Natural killer cell (primary cell): Measurements from ENCODE around the gene HOOK1. TPM values are rescaled to one million over a fixed set of nuclear protein-coding genes. Genes with fewer than 3 reads are reported as not detected.
"Not testable (repeated sequence)": the region's sequence is repeated elsewhere in the genome, so short reads cannot be mapped to it uniquely, and the experiment has no call there.

Experiments used
- ATAC-seq, 3 donors: fragments of 150-1000 bp in 2 of 3; fragments of 200-7000 bp in 1 of 3; cut with Tn5 transposase; 1 replicate in 1 of 3; 2 replicates in 2 of 3; pipeline ENCODE4 v1.10.0; 2021; ENCODE audit warnings: mild to moderate bottlenecking in 2 of 3, moderate library complexity in 2 of 3
- DNase-seq, 2 donors: peaks; one replicate each; pipeline versions ENCODE4 v3.0.0 to v3.0.0-alpha.2; 2013 to 2021; ENCODE audit warnings: mixed read lengths in 1 of 2
- H3K27ac ChIP-seq: one replicate; pipeline ENCODE4 v1.5.1; 2013; ENCODE audit warnings: mild to moderate bottlenecking, low read length
- H3K27me3 ChIP-seq: one replicate; pipeline ENCODE4 v1.6.1; 2013; ENCODE audit warnings: low read length; ENCODE audit not compliant: control insufficient read depth, insufficient read depth
- H3K36me3 ChIP-seq: one replicate; pipeline ENCODE4 v1.6.1; 2013; ENCODE audit warnings: low read length; ENCODE audit not compliant: control insufficient read depth, insufficient read depth
- H3K4me1 ChIP-seq: one replicate; pipeline ENCODE4 v1.6.1; 2013; ENCODE audit warnings: low read length; ENCODE audit not compliant: control insufficient read depth, insufficient read depth
- H3K4me3 ChIP-seq: one replicate; pipeline ENCODE4 v1.5.1; 2013; ENCODE audit warnings: low read length
- H3K9me3 ChIP-seq: one replicate; pipeline ENCODE4 v1.6.1; 2013; ENCODE audit warnings: low read length; ENCODE audit not compliant: control insufficient read depth, insufficient read depth
- H3K27ac Mint-ChIP-seq, 2 donors: one replicate each; pipeline ENCODE4 v1.8.0; 2022; ENCODE audit warnings: mild to moderate bottlenecking in 2 of 2, mixed read lengths in 2 of 2, moderate library complexity in 1 of 2
- H3K27me3 Mint-ChIP-seq, 2 donors: one replicate each; pipeline ENCODE4 v1.8.0; 2022; ENCODE audit warnings: low read depth in 2 of 2, mixed read lengths in 2 of 2
- H3K36me3 Mint-ChIP-seq: one replicate; pipeline ENCODE4 v1.8.0; 2022; ENCODE audit warnings: mixed read lengths
- H3K4me1 Mint-ChIP-seq, 2 donors: one replicate each; pipeline ENCODE4 v1.8.0; 2022; ENCODE audit warnings: mixed read lengths in 2 of 2
- H3K4me3 Mint-ChIP-seq: one replicate; pipeline ENCODE4 v1.8.0; 2022; ENCODE audit warnings: mild to moderate bottlenecking, moderate library complexity, mixed read lengths
- H3K9me3 Mint-ChIP-seq, 2 donors: one replicate each; pipeline ENCODE4 v1.8.0; 2022; ENCODE audit warnings: mixed read lengths in 2 of 2
- whole genome bisulfite sequencing: methylation state at CpG from one replicate; pipeline ENCODE4 v1.1.7; 2013; ENCODE audit warnings: missing lambda C conversion rate; ENCODE audit not compliant: insufficient coverage; 5-methylcytosine and 5-hydroxymethylcytosine counted together
- intact Hi-C: fragments of 100-400 bp; cut with micrococcal nuclease; formaldehyde crosslinking; loops from one replicate; pipeline ENCODE4 v1.14.2; 2022
- total RNA-seq, 4 donors: library from RNA; stranded (reverse); fragments of 120-200 nt in 1 of 4; gene quantifications; one replicate each; pipeline versions ENCODE4 v1.2.3 to v1.2.4, GENCODE V29; 2013 to 2022
- TF ChIP-seq, protein P1 (sequence below): fragments of 200-600 bp; IDR thresholded peaks from one replicate; pipeline ENCODE4 v1.8.0; 2022; ENCODE audit warnings: antibody characterized with exemption

HOOK1 gene
- total RNA-seq, 3 donors from 2014 or later (not counting 1 experiment from before 2014, with no cell fraction given) = 2.6 to 3.9 (median 2.7) TPM

DNA sequence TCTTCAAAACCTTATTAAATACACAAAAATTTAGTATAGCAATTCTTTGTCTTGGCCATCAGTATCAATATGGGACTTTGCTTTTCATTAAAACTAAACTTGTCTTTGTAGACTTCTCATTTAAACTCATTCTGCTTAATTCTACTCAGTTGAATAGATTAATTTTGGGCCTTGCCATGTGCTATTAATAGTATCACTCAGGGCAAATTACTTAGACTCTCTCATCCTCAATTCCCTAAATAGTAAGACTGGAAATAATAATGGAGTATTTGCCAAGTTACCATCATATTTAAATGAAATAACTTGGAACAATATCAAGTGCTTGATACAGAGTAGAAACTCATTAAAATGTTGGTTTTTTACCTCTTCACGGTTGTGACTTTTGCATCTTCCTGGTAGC, 13.4 kb downstream of the HOOK1 start:
- Mint-ChIP-seq H3K36me3 (no peaks in the 10 kb centered on the region), H3K27ac (no peak overlapping the region), H3K27me3 (no peaks in the 10 kb centered on the region), H3K4me3 (no peak overlapping the region), H3K9me3 (no peaks in the 10 kb centered on the region), H3K4me1 (no peaks in the 10 kb centered on the region)
- no peaks in the 10 kb centered on the region for H3K9me3 ChIP-seq
- H3K36me3 ChIP-seq = no peaks in the 10 kb centered on the region
- intact Hi-C loops = no loop called here
- H3K4me3 ChIP-seq = no peak overlapping the region
- ATAC-seq (no peak), DNase-seq (no peak)
- H3K4me1 ChIP-seq = no peaks in the 10 kb centered on the region
- H3K27ac ChIP-seq = no peak overlapping the region
- no CpG with 5 or more reads among the region's 1 CpG for WGBS
- H3K27me3 ChIP-seq = no peaks in the 10 kb centered on the region
- TF ChIP-seq, protein P1, sequence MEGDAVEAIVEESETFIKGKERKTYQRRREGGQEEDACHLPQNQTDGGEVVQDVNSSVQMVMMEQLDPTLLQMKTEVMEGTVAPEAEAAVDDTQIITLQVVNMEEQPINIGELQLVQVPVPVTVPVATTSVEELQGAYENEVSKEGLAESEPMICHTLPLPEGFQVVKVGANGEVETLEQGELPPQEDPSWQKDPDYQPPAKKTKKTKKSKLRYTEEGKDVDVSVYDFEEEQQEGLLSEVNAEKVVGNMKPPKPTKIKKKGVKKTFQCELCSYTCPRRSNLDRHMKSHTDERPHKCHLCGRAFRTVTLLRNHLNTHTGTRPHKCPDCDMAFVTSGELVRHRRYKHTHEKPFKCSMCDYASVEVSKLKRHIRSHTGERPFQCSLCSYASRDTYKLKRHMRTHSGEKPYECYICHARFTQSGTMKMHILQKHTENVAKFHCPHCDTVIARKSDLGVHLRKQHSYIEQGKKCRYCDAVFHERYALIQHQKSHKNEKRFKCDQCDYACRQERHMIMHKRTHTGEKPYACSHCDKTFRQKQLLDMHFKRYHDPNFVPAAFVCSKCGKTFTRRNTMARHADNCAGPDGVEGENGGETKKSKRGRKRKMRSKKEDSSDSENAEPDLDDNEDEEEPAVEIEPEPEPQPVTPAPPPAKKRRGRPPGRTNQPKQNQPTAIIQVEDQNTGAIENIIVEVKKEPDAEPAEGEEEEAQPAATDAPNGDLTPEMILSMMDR = no peak

GRCh38 chr1:59831529-59831928, 16.8 kb downstream of the HOOK1 start:
- no peaks in the 10 kb centered on the region for H3K27me3 ChIP-seq
- DNase-seq (no peak), ATAC-seq (no peak)
- Mint-ChIP-seq H3K27ac (no peak overlapping the region), H3K4me1 (no peaks in the 10 kb centered on the region), H3K4me3 (no peak overlapping the region), H3K36me3 (no peaks in the 10 kb centered on the region), H3K9me3 (no peaks in the 10 kb centered on the region), H3K27me3 (no peaks in the 10 kb centered on the region)
- H3K4me1 ChIP-seq = no peaks in the 10 kb centered on the region
- no peak overlapping the region for H3K4me3 ChIP-seq
- H3K9me3 ChIP-seq = no peaks in the 10 kb centered on the region
- intact Hi-C loops = no loop called here
- H3K36me3 ChIP-seq = no peaks in the 10 kb centered on the region
- 82% methylated on average over 2 of the region's 2 CpGs for WGBS
- TF ChIP-seq, protein P1 = no peak
- H3K27ac ChIP-seq = no peak overlapping the region

- Histone ChIP-seq H3K27me3 (no peaks in the 10 kb centered on the region), H3K9me3 (no peaks in the 10 kb centered on the region), H3K4me3 (no peak overlapping the region), H3K4me1 (no peaks in the 10 kb centered on the region), H3K36me3 (no peaks in the 10 kb centered on the region), H3K27ac (no peak overlapping the region)
- Mint-ChIP-seq H3K27ac (no peak overlapping the region), H3K4me3 (no peak overlapping the region), H3K4me1 (no peaks in the 10 kb centered on the region), H3K27me3 (no peaks in the 10 kb centered on the region), H3K9me3 (no peaks in the 10 kb centered on the region), H3K36me3 (no peaks in the 10 kb centered on the region)
- DNase-seq (no peak), ATAC-seq (no peak)
- intact Hi-C loops = no loop called here
- TF ChIP-seq, protein P1 = no peak
- 86% methylated on average over 1 of the region's 2 CpGs for WGBS
These were observed 18.3 kb downstream of the HOOK1 start for GRCh38 chr1:59833022-59833421.

DNA sequence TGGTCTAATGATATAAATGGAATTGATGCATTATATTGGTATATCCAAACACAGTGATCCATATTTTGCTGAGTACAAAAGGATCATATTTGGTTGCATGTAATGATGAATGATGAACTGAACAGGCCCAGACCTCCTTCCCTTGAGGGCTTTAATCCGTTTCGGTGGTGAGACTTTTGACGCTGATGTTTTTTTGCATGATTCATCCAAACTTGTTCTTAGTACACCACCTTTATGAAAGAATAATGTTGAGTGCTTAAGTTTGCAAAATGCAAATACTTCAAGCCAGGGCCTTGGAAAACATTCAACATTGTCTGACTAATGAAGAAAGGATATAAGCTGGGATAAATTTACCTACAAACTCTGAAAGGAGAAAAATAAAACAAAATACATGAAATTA, 19.2 kb downstream of the HOOK1 start:
- Mint-ChIP-seq H3K36me3 (no peaks in the 10 kb centered on the region), H3K4me3 (no peak overlapping the region), H3K27me3 (no peaks in the 10 kb centered on the region), H3K9me3 (no peaks in the 10 kb centered on the region), H3K27ac (no peak overlapping the region), H3K4me1 (no peaks in the 10 kb centered on the region)
- Histone ChIP-seq H3K9me3 (no peaks in the 10 kb centered on the region), H3K27ac (no peak overlapping the region), H3K4me1 (no peaks in the 10 kb centered on the region), H3K4me3 (no peak overlapping the region), H3K36me3 (no peaks in the 10 kb centered on the region), H3K27me3 (no peaks in the 10 kb centered on the region)
- DNase-seq = no peak
- TF ChIP-seq, protein P1 = no peak
- intact Hi-C loops = no loop called here
- no peak for ATAC-seq
- WGBS = 71% methylated on average over 2 of the region's 3 CpGs

- WGBS = 82% methylated on average over 1 of the region's 1 CpG
- H3K27me3 Mint-ChIP-seq, H3K4me1 ChIP-seq, H3K9me3 ChIP-seq, H3K36me3 ChIP-seq, H3K36me3 Mint-ChIP-seq, DNase-seq, H3K4me3 ChIP-seq, H3K4me3 Mint-ChIP-seq, ATAC-seq, H3K9me3 Mint-ChIP-seq, H3K27me3 ChIP-seq, H3K4me1 Mint-ChIP-seq, H3K27ac Mint-ChIP-seq, H3K27ac ChIP-seq, intact Hi-C loops: not testable (repeated sequence)
These were observed 23.1 kb downstream of the HOOK1 start for GRCh38 chr1:59837857-59838256.
